Measurements from ENCODE around the gene KLHL24.
"Not testable (repeated sequence)": the region's sequence is repeated elsewhere in the genome, so short reads cannot be mapped to it uniquely, and the experiment has no call there.

- not testable (repeated sequence) for TF ChIP-seq CTCF (conservative IDR thresholded peaks at IDR 0.05); ZFX (IDR thresholded peaks at IDR 0.05)
Measured at GRCh38 chr3:183689621-183690020, 54.2 kb downstream of the KLHL24 start.
